ENCODE data around the gene KPNA2. TPM values are rescaled to one million over a fixed set of nuclear protein-coding genes. Genes with fewer than 3 reads are reported as not detected.
"Not testable (repeated sequence)": the region's sequence is repeated elsewhere in the genome, so short reads cannot be mapped to it uniquely, and the experiment has no call there.

KPNA2 gene
- polyA plus RNA-seq, 1 donor (not counting 4 experiments of a cell fraction or from before 2014, with no cell fraction given) = 186 TPM

DNA sequence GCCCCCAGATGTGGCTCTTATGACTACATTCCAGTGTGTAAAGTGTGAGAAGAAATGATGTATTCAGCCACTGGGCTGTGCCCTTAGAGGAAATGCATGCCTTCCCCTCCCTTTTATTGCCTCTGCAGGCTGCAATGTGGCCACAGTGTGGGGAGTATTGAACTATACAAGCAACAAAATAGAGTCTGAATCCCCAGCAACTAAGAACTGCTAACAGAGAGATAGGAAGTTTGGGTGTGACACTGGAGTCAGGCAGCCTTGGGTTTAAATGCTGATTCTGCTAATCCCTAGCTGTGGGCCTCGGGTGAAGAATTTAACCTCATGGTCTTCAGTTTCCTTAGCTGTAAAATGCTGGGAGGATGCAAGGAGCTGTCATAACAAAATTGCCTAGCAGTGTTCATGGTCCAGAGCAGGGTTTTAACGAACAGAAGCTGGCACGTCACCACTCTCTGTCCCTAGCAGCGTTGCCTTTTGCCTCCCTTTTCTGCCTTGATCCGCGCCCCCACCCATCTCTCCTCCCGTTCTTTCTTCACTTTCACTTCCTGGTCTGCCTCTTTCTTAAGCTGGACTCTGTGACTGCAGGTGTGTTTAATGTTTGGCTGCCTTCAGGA, 50.3 kb downstream of the KPNA2 start:
- Histone ChIP-seq H3K4me2 (ENCODE audit: control insufficient read depth, extremely low read depth, insufficient read depth, low read depth, low read length) (no peak overlapping the region), H3K4me3 (ENCODE audit: control insufficient read depth in 2 of 3, extremely low read depth in 1 of 3, insufficient read depth in 2 of 3, low read depth in 1 of 3, low read length in 3 of 3) (no peak overlapping the region), H3K9ac (ENCODE audit: control insufficient read depth, extremely low read depth, insufficient read depth, low read length) (no peak overlapping the region), H3K27ac (ENCODE audit: control insufficient read depth, insufficient read depth, low read length) (no peak overlapping the region), H4K20me1 (ENCODE audit: control insufficient read depth, extremely low read depth, insufficient read depth, low read length) (no peaks in the 10 kb centered on the region), H3K27me3 (ENCODE audit: control insufficient read depth, extremely low read depth, insufficient read depth, low read length) (no peaks in the 10 kb centered on the region), H3K9me1 (ENCODE audit: control insufficient read depth, extremely low read depth, insufficient read depth, low read length) (no peaks in the 10 kb centered on the region), H3K36me3 (ENCODE audit: control insufficient read depth in 2 of 2, extremely low read depth in 1 of 2, insufficient read depth in 2 of 2, low read length in 2 of 2) (no peaks in the 10 kb centered on the region), H3K9me3 (ENCODE audit: control insufficient read depth, low read depth, low read length) (no peaks in the 10 kb centered on the region), H3K4me1 (ENCODE audit: control insufficient read depth, extremely low read depth, insufficient read depth, low read length) (no peaks in the 10 kb centered on the region), H2AFZ (ENCODE audit: control insufficient read depth, low read length) (no peak overlapping the region), H3K79me2 (ENCODE audit: control insufficient read depth, insufficient read depth, low read length) (no peaks in the 10 kb centered on the region)
- FAIRE-seq (no peak), DNase-seq (ENCODE audit: low read depth, low spot score) (no peak)
- TF ChIP-seq, protein P1, sequence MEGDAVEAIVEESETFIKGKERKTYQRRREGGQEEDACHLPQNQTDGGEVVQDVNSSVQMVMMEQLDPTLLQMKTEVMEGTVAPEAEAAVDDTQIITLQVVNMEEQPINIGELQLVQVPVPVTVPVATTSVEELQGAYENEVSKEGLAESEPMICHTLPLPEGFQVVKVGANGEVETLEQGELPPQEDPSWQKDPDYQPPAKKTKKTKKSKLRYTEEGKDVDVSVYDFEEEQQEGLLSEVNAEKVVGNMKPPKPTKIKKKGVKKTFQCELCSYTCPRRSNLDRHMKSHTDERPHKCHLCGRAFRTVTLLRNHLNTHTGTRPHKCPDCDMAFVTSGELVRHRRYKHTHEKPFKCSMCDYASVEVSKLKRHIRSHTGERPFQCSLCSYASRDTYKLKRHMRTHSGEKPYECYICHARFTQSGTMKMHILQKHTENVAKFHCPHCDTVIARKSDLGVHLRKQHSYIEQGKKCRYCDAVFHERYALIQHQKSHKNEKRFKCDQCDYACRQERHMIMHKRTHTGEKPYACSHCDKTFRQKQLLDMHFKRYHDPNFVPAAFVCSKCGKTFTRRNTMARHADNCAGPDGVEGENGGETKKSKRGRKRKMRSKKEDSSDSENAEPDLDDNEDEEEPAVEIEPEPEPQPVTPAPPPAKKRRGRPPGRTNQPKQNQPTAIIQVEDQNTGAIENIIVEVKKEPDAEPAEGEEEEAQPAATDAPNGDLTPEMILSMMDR (optimal IDR thresholded peaks at IDR 0.05 in 1 of 3, IDR thresholded peaks at IDR 0.05 in 1 of 3, conservative IDR thresholded peaks at IDR 0.05 in 1 of 3; ENCODE audit: extremely low read depth in 1 of 3, insufficient read depth in 2 of 3, low read length in 3 of 3) = no peak
- no peak for TF ChIP-seq EZH2 (IDR thresholded peaks at IDR 0.05; ENCODE audit: low read length)
- dilution Hi-C loops (cut with MboI; ENCODE audit: extremely low pct_ligation_motif_present, low sequenced_read_pairs) = no loop called here

DNA sequence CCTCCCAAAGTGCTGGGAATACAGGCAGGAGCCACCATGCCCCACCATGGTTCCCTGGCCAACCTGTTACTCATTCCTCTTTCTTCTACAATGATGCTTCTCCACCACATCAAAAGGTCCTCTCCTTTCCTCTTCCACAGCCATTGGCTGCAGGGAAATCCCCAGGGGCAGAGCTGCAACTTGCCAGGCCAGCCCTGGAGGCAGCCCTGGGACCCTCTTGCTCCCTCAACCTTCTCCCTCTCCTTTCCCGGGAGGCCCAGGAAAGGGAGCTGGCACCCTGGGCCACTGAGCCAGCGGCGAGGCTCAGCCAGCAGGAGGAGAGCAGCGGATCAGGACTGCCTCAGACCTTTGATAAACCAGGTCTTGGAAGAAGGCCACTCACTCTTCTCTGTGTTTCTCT, 51.1 kb downstream of the KPNA2 start:
- H3K27me3 ChIP-seq (ENCODE audit: control insufficient read depth, extremely low read depth, insufficient read depth, low read length); H3K9me3 ChIP-seq (ENCODE audit: control insufficient read depth, low read depth, low read length); H3K9ac ChIP-seq (ENCODE audit: control insufficient read depth, extremely low read depth, insufficient read depth, low read length); H4K20me1 ChIP-seq (ENCODE audit: control insufficient read depth, extremely low read depth, insufficient read depth, low read length); DNase-seq (ENCODE audit: low read depth, low spot score); H2AFZ ChIP-seq (ENCODE audit: control insufficient read depth, low read length); H3K4me3 ChIP-seq (ENCODE audit: control insufficient read depth in 2 of 3, extremely low read depth in 1 of 3, insufficient read depth in 2 of 3, low read depth in 1 of 3, low read length in 3 of 3); H3K4me1 ChIP-seq (ENCODE audit: control insufficient read depth, extremely low read depth, insufficient read depth, low read length); H3K4me2 ChIP-seq (ENCODE audit: control insufficient read depth, extremely low read depth, insufficient read depth, low read depth, low read length); H3K27ac ChIP-seq (ENCODE audit: control insufficient read depth, insufficient read depth, low read length); H3K9me1 ChIP-seq (ENCODE audit: control insufficient read depth, extremely low read depth, insufficient read depth, low read length); FAIRE-seq; H3K79me2 ChIP-seq (ENCODE audit: control insufficient read depth, insufficient read depth, low read length); dilution Hi-C loops (cut with MboI; ENCODE audit: extremely low pct_ligation_motif_present, low sequenced_read_pairs); H3K36me3 ChIP-seq (ENCODE audit: control insufficient read depth in 2 of 2, extremely low read depth in 1 of 2, insufficient read depth in 2 of 2, low read length in 2 of 2): not testable (repeated sequence)

DNA sequence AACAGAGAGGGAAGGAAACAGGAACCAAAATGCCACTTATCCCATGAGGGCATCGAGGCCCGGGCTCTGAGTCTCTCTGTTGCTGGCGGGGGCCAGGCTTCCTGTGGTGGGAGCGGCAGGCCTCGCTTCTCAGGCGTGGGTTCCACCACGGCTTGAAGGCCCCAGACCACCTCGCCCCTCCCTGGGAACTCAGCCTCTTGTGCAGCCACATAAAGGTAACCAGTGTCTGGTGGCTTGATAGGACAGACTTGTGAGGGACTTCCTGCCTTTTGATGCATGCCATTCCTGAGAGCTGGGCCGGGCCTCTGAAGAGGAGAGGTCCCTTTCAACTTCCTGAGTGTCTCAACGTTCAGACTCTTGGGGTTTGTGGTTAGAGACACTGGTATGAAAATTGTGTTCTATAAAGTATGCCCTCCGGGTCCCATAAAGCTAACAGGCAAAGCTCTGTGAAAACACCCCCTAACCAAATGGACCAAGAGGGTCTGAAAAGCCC, 51.6 kb downstream of the KPNA2 start:
- peak; percentile 79 for FAIRE-seq

More for the DNA sequence above, 51.6 kb downstream of the KPNA2 start:
- H3K79me2 ChIP-seq (ENCODE audit: control insufficient read depth, insufficient read depth, low read length); dilution Hi-C loops (cut with MboI; ENCODE audit: extremely low pct_ligation_motif_present, low sequenced_read_pairs); DNase-seq (ENCODE audit: low read depth, low spot score); H3K9me3 ChIP-seq (ENCODE audit: control insufficient read depth, low read depth, low read length); H3K27me3 ChIP-seq (ENCODE audit: control insufficient read depth, extremely low read depth, insufficient read depth, low read length); H4K20me1 ChIP-seq (ENCODE audit: control insufficient read depth, extremely low read depth, insufficient read depth, low read length); H3K4me3 ChIP-seq (ENCODE audit: control insufficient read depth in 2 of 3, extremely low read depth in 1 of 3, insufficient read depth in 2 of 3, low read depth in 1 of 3, low read length in 3 of 3); H3K9ac ChIP-seq (ENCODE audit: control insufficient read depth, extremely low read depth, insufficient read depth, low read length); H2AFZ ChIP-seq (ENCODE audit: control insufficient read depth, low read length); H3K27ac ChIP-seq (ENCODE audit: control insufficient read depth, insufficient read depth, low read length); H3K4me2 ChIP-seq (ENCODE audit: control insufficient read depth, extremely low read depth, insufficient read depth, low read depth, low read length); H3K4me1 ChIP-seq (ENCODE audit: control insufficient read depth, extremely low read depth, insufficient read depth, low read length); H3K9me1 ChIP-seq (ENCODE audit: control insufficient read depth, extremely low read depth, insufficient read depth, low read length); H3K36me3 ChIP-seq (ENCODE audit: control insufficient read depth in 2 of 2, extremely low read depth in 1 of 2, insufficient read depth in 2 of 2, low read length in 2 of 2): not testable (repeated sequence)

All from keratinocyte (primary cell).